HS-5 (cell line): Measurements from ENCODE around the gene FANCL.
"Not testable (repeated sequence)": the region's sequence is repeated elsewhere in the genome, so short reads cannot be mapped to it uniquely, and the experiment has no call there.

ENCODE experiments used
- DNase-seq: peaks from one replicate; pipeline ENCODE4 v3.0.0-alpha.2; 2012; ENCODE audit warnings: low read depth

FANCL gene

GRCh38 chr2:58204195-58204959 lies 36.7 kb downstream of the FANCL start:
- DNase-seq, result no peak

GRCh38 chr2:58203018-58203417 lies 38.1 kb downstream of the FANCL start:
- DNase-seq, result no peak

GRCh38 chr2:58202404-58202803 lies 38.7 kb downstream of the FANCL start:
- no peak for DNase-seq

- DNase-seq, result no peak
Observed at GRCh38 chr2:58197894-58198293, 43.2 kb downstream of the FANCL start.

GRCh38 chr2:58195662-58196061 lies 45.5 kb downstream of the FANCL start:
- DNase-seq, result no peak

- no peak for DNase-seq
Observed at GRCh38 chr2:58194458-58194857, 46.7 kb downstream of the FANCL start.

GRCh38 chr2:58187022-58187421 lies 54.1 kb downstream of the FANCL start:
- DNase-seq, result not testable (repeated sequence)

- no peak for DNase-seq
Observed at GRCh38 chr2:58186501-58186900, 54.6 kb downstream of the FANCL start.

GRCh38 chr2:58182527-58182926 lies 58.6 kb downstream of the FANCL start:
- DNase-seq, result no peak

- DNase-seq, result no peak
Observed at GRCh38 chr2:58180635-58181034, 60.5 kb downstream of the FANCL start.

- DNase-seq, result not testable (repeated sequence)
Observed at GRCh38 chr2:58180175-58180574, 61.0 kb downstream of the FANCL start.

GRCh38 chr2:58177187-58177586 lies 63.9 kb downstream of the FANCL start:
- DNase-seq, result not testable (repeated sequence)

- DNase-seq, result not testable (repeated sequence)
Observed at GRCh38 chr2:58171831-58172230, 69.3 kb downstream of the FANCL start.

GRCh38 chr2:58170334-58170933 lies 70.7 kb downstream of the FANCL start:
- DNase-seq, result not testable (repeated sequence)

GRCh38 chr2:58169845-58170244 lies 71.3 kb downstream of the FANCL start:
- DNase-seq, result not testable (repeated sequence)

- not testable (repeated sequence) for DNase-seq
Observed at GRCh38 chr2:58168130-58168529, 73.0 kb downstream of the FANCL start.

GRCh38 chr2:58163913-58164312 lies 77.2 kb downstream of the FANCL start:
- DNase-seq, result no peak

GRCh38 chr2:58158481-58158880 lies 82.6 kb downstream of the FANCL start:
- DNase-seq, result no peak

- DNase-seq, result no peak
Observed at GRCh38 chr2:58157754-58158153, 83.4 kb downstream of the FANCL start.

- DNase-seq, result no peak
Observed at GRCh38 chr2:58156780-58157179, 84.3 kb downstream of the FANCL start.

- no peak for DNase-seq
Observed at GRCh38 chr2:58155160-58155778, 85.9 kb downstream of the FANCL start.

GRCh38 chr2:58146707-58147106 lies 94.4 kb downstream of the FANCL start:
- peak; percentile 39 for DNase-seq

GRCh38 chr2:58145769-58146168 lies 95.4 kb downstream of the FANCL start:
- not testable (repeated sequence) for DNase-seq
